Stomach smooth muscle (tissue), 2 donors: ENCODE measurements around the gene TBC1D14.

Experiments
- H3K27ac ChIP-seq: one replicate; pipeline ENCODE4 v1.7.0; 2013; ENCODE audit warnings: mild to moderate bottlenecking, low read length, inconsistent platforms
- H3K27me3 ChIP-seq, 2 donors: one replicate each; pipeline ENCODE4 v1.7.0; 2013; ENCODE audit warnings: low read length in 2 of 2; ENCODE audit not compliant: insufficient read depth in 2 of 2, control insufficient read depth in 1 of 2
- H3K36me3 ChIP-seq, 2 donors: one replicate each; pipeline ENCODE4 v1.7.0; 2013; ENCODE audit warnings: low read length in 2 of 2; ENCODE audit not compliant: control insufficient read depth in 2 of 2, insufficient read depth in 2 of 2
- H3K4me1 ChIP-seq: one replicate; pipeline ENCODE4 v1.7.0; 2013; ENCODE audit warnings: low read length; ENCODE audit not compliant: control insufficient read depth, insufficient read depth
- H3K4me3 ChIP-seq, 2 donors: one replicate each; pipeline ENCODE4 v1.7.0; 2013; ENCODE audit warnings: low read length in 2 of 2
- H3K9ac ChIP-seq, 2 donors: one replicate each; pipeline ENCODE4 v1.7.0; 2013; ENCODE audit warnings: low read length in 2 of 2, mild to moderate bottlenecking in 1 of 2
- H3K9me3 ChIP-seq, 2 donors: one replicate each; pipeline ENCODE4 v1.7.0; 2013; ENCODE audit warnings: low read length in 2 of 2; ENCODE audit not compliant: control insufficient read depth in 2 of 2
- donor health status: healthy.
- donor health status: Pancreatic carcinoma.

Gene TBC1D14

GRCh38 chr4:6909113-6909969 is at the start of gene TBC1D14:
Gene TBC1D14 (plus strand): TSS chr4:6909826. CDS start chr4:6923390, 13,564 bp downstream.
- Histone ChIP-seq H3K4me3 (peak within 1 kb of the TSS; percentile 60 to 85), H3K9me3 (no peaks in the 10 kb centered on the region), H3K36me3 (no peaks in the 10 kb centered on the region), H3K27ac (peak within 1 kb of the TSS; percentile 89), H3K27me3 (peaks cover 2 to 3% of the 10 kb centered on the region in 2 donors), H3K4me1 (peaks cover 33% of the 10 kb centered on the region), H3K9ac (peak within 1 kb of the TSS; percentile 75 to 86)

- peaks cover 31 to 42% of the 10 kb centered on the region in 2 donors for H3K36me3 ChIP-seq
- peak overlapping the region; percentile 6 for H3K27ac ChIP-seq
- H3K4me3 ChIP-seq: no peak overlapping the region
- peaks cover 10% of the 10 kb centered on the region for H3K4me1 ChIP-seq
- H3K27me3 ChIP-seq: no peaks in the 10 kb centered on the region
- H3K9ac ChIP-seq: no peak overlapping the region
- H3K9me3 ChIP-seq: no peaks in the 10 kb centered on the region
Observed at GRCh38 chr4:6868386-6868785, 41.2 kb upstream of the TBC1D14 start.

GRCh38 chr4:6869944-6870343 is 39.7 kb upstream of the TBC1D14 start:
- peaks cover 40 to 51% of the 10 kb centered on the region in 2 donors for H3K36me3 ChIP-seq
- H3K27me3 ChIP-seq: no peaks in the 10 kb centered on the region
- peaks cover 10% of the 10 kb centered on the region for H3K4me1 ChIP-seq
- H3K9ac ChIP-seq: no peak overlapping the region
- peak overlapping the region; percentile 11 for H3K27ac ChIP-seq
- H3K4me3 ChIP-seq: no peak overlapping the region
- H3K9me3 ChIP-seq: no peaks in the 10 kb centered on the region

- Histone ChIP-seq H3K9ac (no peak overlapping the region), H3K27ac (no peak overlapping the region)
Observed at GRCh38 chr4:6873291-6873690, 36.3 kb upstream of the TBC1D14 start.

GRCh38 chr4:6873792-6874461 is 35.7 kb upstream of the TBC1D14 start:
- H3K27ac ChIP-seq: no peak overlapping the region
- H3K36me3 ChIP-seq: peaks cover 41 to 54% of the 10 kb centered on the region in 2 donors
- H3K9me3 ChIP-seq: no peaks in the 10 kb centered on the region
- no peak overlapping the region for H3K4me3 ChIP-seq
- H3K9ac ChIP-seq: no peak overlapping the region
- peaks cover 12% of the 10 kb centered on the region for H3K4me1 ChIP-seq
- H3K27me3 ChIP-seq: no peaks in the 10 kb centered on the region

More at GRCh38 chr4:6873291-6873690, 36.3 kb upstream of the TBC1D14 start:
- H3K27me3 ChIP-seq: no peaks in the 10 kb centered on the region
- no peak overlapping the region for H3K4me3 ChIP-seq
- H3K36me3 ChIP-seq: peaks cover 35 to 50% of the 10 kb centered on the region in 2 donors
- H3K9me3 ChIP-seq: no peaks in the 10 kb centered on the region
- H3K4me1 ChIP-seq: peaks cover 12% of the 10 kb centered on the region

- peaks cover 6% of the 10 kb centered on the region for H3K4me1 ChIP-seq
Observed at GRCh38 chr4:6874981-6875380, 34.6 kb upstream of the TBC1D14 start.

GRCh38 chr4:6875431-6875831 is 34.2 kb upstream of the TBC1D14 start:
- Histone ChIP-seq H3K27ac (no peak overlapping the region), H3K4me1 (peaks cover 2% of the 10 kb centered on the region), H3K27me3 (no peaks in the 10 kb centered on the region), H3K9me3 (no peaks in the 10 kb centered on the region), H3K36me3 (peaks cover 53 to 64% of the 10 kb centered on the region in 2 donors), H3K4me3 (no peak overlapping the region), H3K9ac (no peak overlapping the region)

More at GRCh38 chr4:6874981-6875380, 34.6 kb upstream of the TBC1D14 start:
- Histone ChIP-seq H3K27me3 (no peaks in the 10 kb centered on the region), H3K4me3 (no peak overlapping the region), H3K36me3 (peaks cover 50 to 62% of the 10 kb centered on the region in 2 donors), H3K9me3 (no peaks in the 10 kb centered on the region), H3K9ac (no peak overlapping the region), H3K27ac (no peak overlapping the region)

- H3K36me3 ChIP-seq: peaks cover 54 to 71% of the 10 kb centered on the region in 2 donors
- no peaks in the 10 kb centered on the region for H3K9me3 ChIP-seq
- H3K4me3 ChIP-seq: no peak overlapping the region
- no peak overlapping the region for H3K9ac ChIP-seq
- H3K27ac ChIP-seq: no peak overlapping the region
- H3K4me1 ChIP-seq: peaks cover 2% of the 10 kb centered on the region
- no peaks in the 10 kb centered on the region for H3K27me3 ChIP-seq
Observed at GRCh38 chr4:6876440-6876839, 33.2 kb upstream of the TBC1D14 start.

- Histone ChIP-seq H3K27me3 (no peaks in the 10 kb centered on the region), H3K27ac (no peak overlapping the region), H3K4me1 (peaks cover 2% of the 10 kb centered on the region), H3K9ac (no peak overlapping the region), H3K36me3 (peaks cover 54 to 71% of the 10 kb centered on the region in 2 donors), H3K4me3 (no peak overlapping the region), H3K9me3 (no peaks in the 10 kb centered on the region)
Observed at GRCh38 chr4:6877067-6877466, 32.6 kb upstream of the TBC1D14 start.

GRCh38 chr4:6878451-6879059 is 31.1 kb upstream of the TBC1D14 start:
- Histone ChIP-seq H3K9me3 (no peaks in the 10 kb centered on the region), H3K4me3 (no peak overlapping the region), H3K4me1 (peaks cover 2% of the 10 kb centered on the region), H3K27ac (no peak overlapping the region), H3K36me3 (peaks cover 43 to 67% of the 10 kb centered on the region in 2 donors), H3K9ac (no peak overlapping the region), H3K27me3 (no peaks in the 10 kb centered on the region)
